T-helper 22 cell (primary cell): ENCODE measurements around the gene GCDH.
"Not testable (repeated sequence)": the region's sequence is repeated elsewhere in the genome, so short reads cannot be mapped to it uniquely, and the experiment has no call there.

ENCODE experiments used
- DNase-seq: peaks from one replicate; pipeline ENCODE4 v3.0.0-alpha.2; 2020; ENCODE audit warnings: low read depth

GCDH gene

DNA sequence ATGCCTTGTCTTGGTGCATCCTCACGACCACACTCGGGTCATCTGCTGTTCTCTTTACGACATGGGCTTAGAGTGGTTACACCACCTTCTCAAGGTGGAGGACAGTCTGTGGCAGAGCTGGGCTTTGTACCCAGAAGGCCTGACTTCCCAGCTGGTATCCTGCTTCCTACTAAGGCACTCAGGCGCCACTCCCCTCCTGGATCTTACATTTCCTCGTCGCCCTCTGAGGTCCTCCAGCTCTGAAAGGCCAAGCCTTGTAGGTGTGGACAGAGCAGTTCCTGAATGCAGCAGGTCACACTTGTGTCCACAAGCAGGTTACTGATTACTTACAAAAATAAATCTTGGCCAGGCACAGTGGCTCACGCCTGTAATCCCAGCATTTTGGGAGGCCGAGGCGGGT is 16.2 kb downstream of the GCDH start:
- no peak for DNase-seq

DNA sequence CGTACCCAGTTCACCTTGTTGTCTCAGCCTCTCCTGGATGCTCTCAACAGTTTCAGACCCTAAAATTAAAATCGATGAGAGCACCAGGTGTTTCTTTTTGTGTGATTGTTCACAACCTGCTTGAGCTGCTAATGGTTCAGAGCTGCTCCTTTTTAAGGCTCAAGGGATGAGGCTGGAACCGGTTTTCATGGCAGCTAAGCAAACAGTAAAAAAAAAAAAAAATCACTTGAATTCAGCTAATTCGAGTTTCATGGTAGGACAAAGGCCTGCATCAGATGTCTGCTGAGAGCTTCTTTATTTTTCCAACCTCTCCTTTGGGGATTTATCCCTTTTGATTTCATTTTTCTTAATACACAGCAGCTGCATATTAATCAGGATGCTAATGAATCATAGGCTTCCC is 21.6 kb downstream of the GCDH start:
- no peak for DNase-seq

DNA sequence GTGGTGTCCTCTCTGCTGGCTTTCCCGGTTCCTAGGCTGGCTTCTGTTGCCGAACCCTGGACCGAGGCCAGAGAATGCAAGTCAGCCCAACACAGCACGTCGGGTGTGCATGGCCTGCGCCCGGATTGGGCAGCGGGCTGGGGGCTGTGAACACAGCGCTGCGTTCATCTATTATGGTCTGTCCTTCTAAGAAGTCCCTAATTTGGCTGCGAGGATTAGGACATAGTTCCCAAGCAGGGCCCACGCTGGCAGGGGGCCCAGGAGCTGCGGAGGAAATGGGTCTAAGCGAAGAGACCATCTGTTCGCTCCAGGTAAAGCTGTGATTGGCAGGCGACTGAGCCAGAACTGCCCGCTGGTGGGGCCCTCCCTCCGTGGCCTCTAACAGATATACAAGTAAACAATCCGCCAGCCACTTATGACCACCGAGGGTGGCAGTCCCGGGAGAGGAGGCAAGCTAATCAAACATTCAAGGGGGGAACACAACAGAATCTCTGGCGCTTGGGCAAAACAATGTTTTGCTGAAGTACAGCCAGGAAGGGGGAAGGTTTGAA is 22.1 kb downstream of the GCDH start:
- DNase-seq = no peak

DNA sequence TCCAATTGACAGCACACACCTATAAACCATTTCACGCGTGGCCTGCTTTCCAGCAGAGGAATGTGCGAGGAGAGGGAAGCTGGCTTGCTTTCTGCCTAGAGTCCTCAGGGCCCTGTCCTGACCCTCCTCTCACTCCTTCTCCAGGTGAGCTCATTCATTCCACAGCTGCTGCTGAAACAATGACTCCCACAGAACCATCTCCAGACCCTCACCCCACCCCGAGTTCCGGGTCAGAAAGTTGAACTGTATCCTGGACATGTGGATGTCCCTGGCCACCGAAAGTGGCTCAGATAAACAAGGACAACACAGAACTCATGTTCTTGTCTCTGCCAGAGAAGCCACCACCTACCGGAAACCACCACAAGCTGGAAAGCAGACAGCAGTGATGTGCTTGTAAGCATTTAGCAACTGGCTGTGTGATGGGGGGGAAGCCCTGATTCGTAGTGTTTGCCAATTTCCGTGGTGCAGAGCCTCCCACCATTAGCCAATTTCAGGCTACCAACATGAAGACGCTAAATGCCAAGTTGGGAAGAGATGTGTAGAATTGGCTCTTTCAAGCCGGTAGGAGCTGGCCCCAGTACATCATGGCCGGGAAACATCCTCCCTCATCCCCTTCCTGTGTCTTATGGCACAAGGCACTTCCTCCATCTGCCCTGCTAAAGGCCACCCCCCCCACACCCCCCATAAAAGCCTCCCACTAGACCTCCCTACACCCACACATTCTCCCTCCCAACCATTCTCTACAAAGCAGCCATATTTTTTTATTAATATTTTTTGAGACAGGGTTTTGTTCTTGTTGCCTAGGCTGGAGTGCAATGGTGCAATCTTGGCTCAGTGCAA is 23.1 kb downstream of the GCDH start:
- DNase-seq = no peak

DNA sequence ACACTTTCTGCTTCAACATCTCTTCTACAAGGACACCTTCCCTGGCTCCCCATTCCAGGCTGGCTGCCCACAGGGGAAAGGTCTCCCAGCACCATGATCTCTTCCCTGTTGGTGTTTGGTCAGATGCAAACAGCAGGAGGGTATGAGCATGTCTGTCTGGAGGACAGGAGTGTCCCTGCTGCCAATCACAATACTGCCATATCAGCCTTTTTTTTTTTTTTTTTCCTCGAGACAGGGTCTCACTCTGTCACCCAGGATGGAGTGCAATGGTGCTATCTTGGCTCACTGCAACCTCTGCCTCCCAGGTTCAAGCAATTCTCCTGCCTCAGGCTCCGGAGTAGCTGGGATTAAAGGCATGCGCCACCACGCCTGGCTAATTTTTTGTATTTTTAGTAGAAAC is 24.9 kb downstream of the GCDH start:
- DNase-seq = not testable (repeated sequence)

DNA sequence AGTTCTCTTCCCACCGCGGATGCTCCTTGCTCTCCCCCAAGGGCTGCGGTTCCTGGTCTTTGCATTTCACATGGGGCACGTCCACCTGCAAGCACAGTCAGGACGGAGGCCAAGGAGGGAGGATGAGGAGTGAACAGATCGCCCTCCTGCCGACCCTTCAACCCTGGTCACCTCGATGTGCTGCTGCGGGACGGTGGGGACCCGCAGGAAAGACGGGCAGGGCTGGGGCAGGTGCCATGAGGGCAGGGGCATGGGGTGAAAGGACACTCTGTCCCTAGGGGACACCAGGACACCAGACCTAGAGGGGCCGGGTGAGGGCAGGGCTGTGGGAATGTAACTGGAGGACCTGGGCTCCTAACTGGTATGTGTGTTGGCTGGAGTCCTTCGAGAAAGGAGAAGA is 27.3 kb downstream of the GCDH start:
- no peak for DNase-seq

DNA sequence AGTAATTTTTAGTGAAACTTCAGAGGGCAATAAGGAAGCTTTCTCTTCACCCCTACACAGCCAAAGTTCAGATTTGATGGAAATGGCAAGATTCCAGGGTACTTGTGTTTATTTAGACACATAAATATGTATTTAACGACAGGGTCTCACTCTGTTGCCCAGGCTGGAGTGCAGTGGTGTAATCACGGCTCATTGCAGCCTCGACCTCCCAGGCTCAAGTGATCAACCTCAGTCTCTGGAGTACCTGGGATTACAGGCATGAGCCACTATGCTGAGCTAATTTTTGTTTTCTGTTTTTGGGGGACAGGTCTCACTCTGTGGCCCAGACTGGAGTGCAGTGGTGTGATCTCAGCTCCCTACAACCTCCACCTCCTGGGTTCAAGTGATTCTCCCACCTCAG is 30.1 kb downstream of the GCDH start:
- DNase-seq = no peak

DNA sequence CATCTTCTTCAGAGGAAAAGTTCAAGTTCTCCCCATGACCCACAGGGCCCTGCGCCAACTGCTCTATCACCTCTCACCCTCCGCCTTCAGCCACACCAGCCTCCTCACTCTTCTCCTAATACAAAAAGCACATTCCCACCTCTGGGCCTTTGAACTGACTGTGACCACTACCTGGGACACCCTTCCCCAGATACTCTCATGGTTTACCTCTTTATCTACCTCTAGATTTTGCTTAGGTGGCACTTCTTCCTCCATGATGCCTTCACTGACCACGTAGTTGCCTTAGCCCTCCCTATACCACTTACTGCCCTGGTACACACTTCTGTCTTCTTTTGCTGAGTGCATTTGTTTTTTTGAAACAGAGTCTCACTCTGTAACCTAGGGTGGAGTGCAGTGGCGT is 32.0 kb downstream of the GCDH start:
- DNase-seq = no peak

DNA sequence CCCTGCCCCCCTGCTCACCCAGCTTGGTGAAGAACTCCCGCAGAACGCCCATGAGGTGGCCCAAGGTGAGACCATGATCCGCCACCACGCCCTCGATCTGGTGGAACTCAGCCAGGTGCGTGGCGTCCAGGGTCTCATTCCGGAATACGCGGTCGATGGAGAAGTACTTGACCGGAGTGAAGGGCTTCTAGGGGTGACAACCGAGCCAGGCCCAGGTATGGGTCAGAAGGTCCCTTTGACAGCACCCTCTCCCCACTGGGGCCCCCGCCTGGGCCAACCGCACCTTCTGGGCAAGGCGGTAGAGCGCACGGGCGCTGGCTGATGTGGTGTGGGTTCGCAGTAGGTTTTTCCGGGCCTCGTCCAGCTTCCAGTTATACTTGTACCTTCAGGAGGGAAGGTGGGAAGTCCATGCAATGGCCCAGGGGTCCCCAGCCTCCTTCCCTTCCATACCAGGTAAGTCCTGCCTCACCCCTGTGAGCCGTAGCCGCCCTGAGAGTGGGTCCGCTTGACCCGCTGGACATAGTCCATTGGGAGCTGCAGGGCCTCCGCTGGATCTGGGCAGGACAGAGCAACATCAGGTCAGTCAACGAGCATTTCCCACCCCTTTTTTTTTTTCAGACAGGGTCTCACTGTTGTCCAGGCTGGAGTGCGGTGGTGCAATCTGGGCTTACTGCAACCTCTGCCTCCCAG is 33.8 kb downstream of the GCDH start:
- no peak for DNase-seq

DNA sequence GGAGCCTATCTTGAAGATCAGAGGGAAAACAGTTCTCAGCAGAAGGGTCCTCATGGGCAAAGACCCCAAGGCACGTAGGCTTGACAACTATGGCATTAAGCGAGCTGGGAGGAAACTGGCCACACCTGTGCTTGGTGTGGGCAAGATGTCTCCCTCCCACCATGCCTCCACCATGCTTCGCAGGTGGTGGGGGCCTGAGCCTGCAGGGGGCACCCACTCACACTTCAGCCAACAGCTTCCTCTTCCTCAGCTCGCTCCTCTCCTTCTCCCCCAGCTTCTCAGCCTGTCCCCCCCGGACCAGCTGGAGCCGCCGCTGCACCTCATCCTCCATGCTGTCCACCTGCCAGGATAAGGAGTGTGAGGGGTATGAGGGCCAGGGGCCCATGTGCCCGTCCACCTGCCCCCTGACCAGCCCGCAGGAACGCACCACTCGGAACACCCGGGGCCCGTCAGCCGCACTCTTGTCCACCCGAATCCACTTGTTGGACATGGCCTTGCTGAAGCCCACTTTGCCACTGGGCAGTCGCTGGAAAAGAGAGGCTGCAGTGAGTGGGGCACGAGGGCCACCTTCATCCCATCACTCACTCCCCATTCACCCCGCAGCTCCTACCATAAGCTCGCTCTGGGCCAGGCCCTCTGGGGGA is 39.2 kb downstream of the GCDH start:
- no peak for DNase-seq

DNA sequence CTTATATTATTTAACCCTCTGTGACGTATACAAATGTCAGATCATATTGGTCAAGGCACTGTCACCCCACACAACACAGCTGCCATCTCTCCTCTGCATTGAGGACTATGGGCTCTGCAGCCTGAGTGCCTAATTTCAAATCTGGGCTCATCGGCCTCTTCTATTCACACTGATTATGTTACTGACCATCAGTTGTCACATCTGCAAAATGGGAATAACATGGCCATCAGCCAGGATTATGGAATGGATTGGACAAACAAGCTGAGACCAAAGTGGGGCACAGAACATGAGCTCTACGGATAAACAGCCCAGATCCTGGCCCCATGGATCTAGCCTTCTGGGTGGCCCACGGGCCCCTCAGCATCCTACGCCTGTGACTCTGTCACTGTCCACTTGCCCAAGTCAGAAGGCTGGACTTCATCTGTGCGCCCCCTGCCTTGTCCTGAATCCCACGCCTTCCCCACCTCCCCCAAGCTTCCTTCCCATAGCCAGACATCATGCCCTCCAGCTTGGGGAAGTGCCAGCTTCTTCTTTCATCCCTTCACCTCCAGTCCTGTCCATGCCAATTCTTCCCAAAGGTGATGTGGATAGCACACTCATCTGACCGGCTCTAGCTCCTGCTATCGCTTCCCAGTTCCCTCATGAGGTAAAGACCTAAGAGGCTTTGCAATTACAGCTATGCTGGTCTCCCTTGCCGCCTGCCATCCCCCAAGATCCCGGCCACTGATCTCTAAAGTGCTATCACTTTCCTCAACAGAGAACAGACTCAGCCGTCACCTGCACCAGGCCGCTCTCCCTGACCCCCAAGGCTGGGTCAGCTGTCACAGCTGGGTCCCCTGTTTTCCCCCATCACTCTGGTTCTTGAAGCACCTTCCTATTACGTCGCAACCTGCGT is 41.7 kb downstream of the GCDH start:
- no peak for DNase-seq

DNA sequence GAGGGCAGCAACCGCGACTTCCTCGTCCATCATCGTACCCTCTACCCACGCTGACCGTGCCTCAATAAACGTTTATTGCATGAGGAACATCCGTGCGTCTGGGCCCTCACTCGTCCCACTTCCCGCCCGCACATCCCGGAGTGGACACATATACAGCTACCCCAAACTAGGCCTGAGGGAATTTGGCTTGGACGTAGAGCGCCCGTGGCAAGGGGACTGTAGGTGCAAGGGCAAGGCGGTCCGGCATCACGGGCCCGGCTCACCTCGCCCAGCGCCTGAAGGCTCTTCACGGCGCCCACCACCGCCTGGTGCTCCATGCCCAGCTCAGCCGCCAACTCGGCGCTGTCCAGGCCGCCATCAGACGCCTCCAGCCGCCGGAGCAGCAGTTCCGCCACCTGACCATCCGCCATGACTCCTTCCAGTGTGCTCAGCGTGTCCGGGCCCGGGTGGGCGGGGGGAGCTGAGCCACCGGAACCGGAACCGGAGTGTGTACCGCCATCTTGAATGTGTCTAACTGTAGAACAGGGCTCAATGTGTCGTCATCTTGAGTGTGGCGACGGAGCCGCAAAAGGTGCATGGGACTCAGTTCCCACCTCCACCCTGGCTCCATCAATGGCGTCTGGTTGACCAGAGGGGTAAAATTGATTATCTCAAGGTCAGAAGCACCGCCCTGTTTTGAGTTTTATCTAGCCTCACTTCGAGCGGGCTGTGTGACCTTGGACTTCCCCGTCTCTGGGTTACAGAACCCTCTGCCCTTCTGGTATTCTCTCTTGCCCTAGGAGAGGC is 42.5 kb downstream of the GCDH start, which contains the start of gene FARSA:
Gene FARSA (minus strand): TSS at position 425 of the 786 bp plus-strand sequence. CDS start 15 bp downstream, at position 410.
- DNase-seq = peak; percentile 84

DNA sequence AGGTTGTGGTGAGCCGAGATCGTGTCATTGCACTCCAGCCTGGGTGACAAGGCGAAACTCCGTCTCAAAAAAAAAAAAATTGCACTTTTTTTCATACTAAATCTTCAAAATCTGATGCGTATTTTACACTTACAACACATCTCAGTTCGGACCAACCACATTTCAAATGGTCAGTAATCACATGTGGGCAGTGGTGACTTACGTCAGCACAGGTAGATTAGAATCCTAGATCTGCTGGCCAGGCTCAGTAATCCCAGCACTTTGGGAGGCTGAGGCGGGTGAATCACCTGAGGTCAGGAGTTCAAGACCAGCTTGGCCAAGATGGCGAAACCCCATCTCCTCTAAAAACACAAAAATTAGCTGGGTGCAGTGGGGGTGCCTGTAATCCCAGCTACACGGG is 44.1 kb downstream of the GCDH start:
- DNase-seq = no peak

DNA sequence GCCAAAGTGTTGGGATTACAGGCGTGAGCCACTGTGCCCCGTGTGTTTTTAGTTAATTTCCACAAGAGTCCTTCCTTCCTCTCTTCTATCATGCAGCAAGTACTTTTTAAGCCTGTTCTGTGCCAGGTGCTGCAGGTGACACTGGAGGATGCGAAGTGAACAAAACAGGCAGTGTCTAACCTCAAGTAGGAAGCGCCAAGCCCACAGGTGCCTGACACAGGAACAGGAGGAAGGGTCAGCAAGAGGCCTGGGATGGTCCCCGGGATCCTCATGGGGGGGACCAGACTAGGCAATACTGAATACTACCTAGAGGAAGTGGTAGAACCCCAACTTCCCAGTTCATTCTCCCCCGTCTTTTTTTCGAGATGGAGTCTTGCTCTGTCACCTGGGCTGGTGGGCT is 45.6 kb downstream of the GCDH start:
- DNase-seq = no peak

DNA sequence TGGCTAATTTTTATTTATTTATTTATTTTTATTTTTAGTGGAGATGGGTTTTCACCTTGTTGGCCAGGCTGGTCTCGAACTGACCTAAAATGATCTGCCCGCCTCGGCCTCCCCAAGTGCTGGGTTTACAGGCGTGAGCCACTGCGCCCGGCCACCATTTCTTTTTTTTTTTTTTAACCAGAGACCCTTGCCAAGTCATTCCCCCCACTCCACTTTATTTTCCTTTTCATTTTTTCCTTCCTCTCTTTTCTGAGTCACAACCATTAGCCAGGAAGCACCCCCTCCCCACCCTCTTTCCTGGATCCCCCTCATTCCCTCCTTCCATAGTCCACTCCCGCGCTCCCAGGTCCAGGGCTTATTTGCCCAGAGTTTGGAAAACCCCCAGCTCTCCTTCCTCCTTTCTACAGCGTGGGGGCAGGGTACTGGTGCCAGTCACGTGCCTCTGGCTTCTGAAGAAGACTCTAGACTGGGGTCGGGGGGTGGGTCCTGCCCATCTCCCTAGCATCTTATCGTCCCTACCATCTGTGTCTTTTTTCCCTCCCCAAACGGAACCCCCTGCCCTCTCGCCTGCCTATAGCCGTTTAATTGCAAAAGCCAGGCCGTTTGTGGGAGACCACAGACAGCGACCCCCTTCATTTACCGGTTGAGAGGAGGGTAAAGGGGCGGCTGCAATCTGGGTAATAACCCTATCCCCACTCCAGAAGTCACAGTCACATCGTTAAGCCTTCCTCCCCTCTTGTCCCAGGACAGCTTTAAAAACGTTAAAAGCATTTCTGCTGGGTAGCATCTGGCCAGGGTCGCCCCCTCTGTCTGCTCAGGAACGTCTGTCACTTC is 46.4 kb downstream of the GCDH start:
- DNase-seq = no peak

DNA sequence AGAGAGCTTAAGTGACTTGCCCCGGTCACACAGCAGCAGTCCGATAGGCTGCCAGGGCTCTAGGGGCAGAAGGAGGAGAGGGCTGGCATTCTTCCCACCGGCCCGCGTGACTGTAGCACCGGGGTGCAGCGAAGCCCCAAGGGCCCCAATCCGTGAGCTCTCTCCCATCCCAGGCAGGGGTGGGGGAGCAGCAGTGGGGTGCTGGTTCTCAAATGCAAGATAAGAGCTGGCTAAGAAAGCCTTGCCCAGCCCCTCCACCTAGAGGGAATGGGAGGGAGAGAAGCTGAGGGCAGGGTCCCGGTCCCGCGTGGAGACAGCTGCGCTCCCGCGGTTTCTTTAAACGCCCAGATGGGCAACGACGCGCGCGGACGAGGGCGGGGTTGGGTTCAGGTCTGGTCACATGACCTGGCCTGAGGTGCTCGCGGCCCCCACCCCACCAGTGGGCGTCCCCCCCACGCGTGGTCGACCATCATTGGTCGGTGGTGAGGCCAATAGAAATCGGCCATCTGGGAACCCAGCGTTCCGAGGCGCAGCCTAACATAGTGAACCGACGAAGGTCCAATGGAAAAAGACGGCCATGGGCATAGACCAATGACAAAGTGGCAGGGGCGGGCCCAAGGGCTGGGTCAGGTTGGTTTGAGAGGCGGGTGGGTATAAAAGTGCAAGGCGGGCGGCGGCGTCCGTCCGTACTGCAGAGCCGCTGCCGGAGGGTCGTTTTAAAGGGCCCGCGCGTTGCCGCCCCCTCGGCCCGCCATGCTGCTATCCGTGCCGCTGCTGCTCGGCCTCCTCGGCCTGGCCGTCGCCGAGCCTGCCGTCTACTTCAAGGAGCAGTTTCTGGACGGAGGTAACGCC is 47.2 kb downstream of the GCDH start, which contains the start of gene CALR:
Gene CALR (plus strand): TSS at position 683 of the 852 bp plus-strand sequence. CDS start 71 bp downstream, at position 754.
- DNase-seq = peak; percentile 99

DNA sequence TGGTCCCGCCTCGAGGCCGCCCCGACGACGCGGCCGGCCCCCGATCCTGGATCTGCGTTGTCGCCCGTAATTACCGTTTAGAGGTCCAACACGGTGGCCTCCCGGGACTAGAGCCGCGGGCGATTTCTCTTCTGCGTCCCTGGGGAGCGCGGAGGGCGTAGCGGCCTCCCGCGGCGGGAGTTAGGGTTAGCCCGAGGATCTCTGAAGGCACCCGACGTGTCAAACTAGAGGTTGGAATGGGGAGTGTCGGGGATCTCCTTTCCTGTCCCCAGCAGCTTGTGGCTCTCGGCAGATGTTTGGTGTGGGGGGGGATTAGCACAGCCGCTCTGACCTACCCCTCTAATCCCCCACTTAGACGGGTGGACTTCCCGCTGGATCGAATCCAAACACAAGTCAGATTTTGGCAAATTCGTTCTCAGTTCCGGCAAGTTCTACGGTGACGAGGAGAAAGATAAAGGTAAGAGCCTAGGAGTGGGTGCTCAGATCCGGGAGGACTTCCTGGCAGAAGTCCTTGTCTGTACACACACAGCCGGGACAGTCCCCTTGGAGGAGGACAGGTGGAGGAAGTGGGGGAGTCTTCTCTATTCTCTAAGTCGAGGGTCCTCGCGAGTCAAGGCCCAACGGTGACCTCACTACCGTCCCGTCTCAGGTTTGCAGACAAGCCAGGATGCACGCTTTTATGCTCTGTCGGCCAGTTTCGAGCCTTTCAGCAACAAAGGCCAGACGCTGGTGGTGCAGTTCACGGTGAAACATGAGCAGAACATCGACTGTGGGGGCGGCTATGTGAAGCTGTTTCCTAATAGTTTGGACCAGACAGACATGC is 48.0 kb downstream of the GCDH start:
- no peak for DNase-seq

DNA sequence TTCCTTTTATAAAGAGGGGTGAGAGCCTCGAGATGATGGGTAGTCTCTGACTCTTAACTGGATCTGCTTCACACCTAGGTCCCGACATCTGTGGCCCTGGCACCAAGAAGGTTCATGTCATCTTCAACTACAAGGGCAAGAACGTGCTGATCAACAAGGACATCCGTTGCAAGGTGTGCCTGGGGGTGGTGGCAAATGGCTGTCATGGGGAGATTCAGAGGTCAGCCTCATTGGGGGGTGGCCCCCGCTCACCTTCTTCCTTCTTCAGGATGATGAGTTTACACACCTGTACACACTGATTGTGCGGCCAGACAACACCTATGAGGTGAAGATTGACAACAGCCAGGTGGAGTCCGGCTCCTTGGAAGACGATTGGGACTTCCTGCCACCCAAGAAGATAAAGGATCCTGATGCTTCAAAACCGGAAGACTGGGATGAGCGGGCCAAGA is 49.0 kb downstream of the GCDH start:
- DNase-seq = no peak
